SK-N-SH (cell line): ENCODE measurements around the gene TGDS. TPM values are rescaled to one million over a fixed set of nuclear protein-coding genes. Genes with fewer than 3 reads are reported as not detected.

Experiments
- CTCF ChIA-PET: fragments of 300-600, 350-600 bp; formaldehyde crosslinking; extraction: SDS; loops from one replicate; lab custom pipeline; 2021; lab: Yijun Ruan, JAX
- POLR2A ChIA-PET: fragments of 350-600 bp; sonication (Branson Sonifier 250); formaldehyde crosslinking; extraction: SDS; loops from one replicate; lab custom pipeline; 2020; ENCODE audit warnings: antibody characterized with exemption, inconsistent platforms; lab: Yijun Ruan, JAX
- DNase-seq: peaks from one replicate; pipeline ENCODE4 v3.0.0; 2012
- H2AFZ ChIP-seq: fragments of 200-600 bp; sonication (generic); 2 replicates; pipeline ENCODE4 v1.8.1; 2016; ENCODE audit warnings: antibody characterized with exemption, mild to moderate bottlenecking, low read depth
- H3F3A ChIP-seq: fragments of 200-600 bp; sonication (generic); replicated peaks from 2 replicates; pipeline ENCODE3; 2016; ENCODE audit warnings: antibody characterized with exemption, mild to moderate bottlenecking; ENCODE audit not compliant: insufficient read depth
- H3K27ac ChIP-seq, 2 experiments: fragments of 200-500 bp in 1 of 2; fragments of 200-600 bp in 1 of 2; sonication (Bioruptor generic) in 1 of 2; sonication (generic), shearing (Covaris generic) in 1 of 2; 2 replicates each; pipeline versions ENCODE4 v1.5.1 to v1.6.1; 2014 to 2016; ENCODE audit warnings: low read depth in 2 of 2, inconsistent platforms in 1 of 2, low read length in 1 of 2, mild to moderate bottlenecking in 1 of 2, mixed read lengths in 1 of 2
- H3K27me3 ChIP-seq: fragments of 200-600 bp; sonication (generic), shearing (Covaris generic); 2 replicates; pipeline ENCODE4 v1.6.1; 2016; ENCODE audit warnings: mixed run types; ENCODE audit not compliant: insufficient read depth
- H3K36me3 ChIP-seq, 2 experiments: fragments of 200-500 bp in 1 of 2; fragments of 200-600 bp in 1 of 2; sonication (Bioruptor generic) in 1 of 2; sonication (generic) in 1 of 2; replicated peaks in 1 of 2; 2 replicates each; pipeline versions ENCODE3 to v1.5.1; 2014 to 2016; ENCODE audit warnings: low read length in 1 of 2, mild to moderate bottlenecking in 1 of 2; ENCODE audit not compliant: insufficient read depth in 2 of 2, control insufficient read depth in 1 of 2
- H3K4me1 ChIP-seq, 2 experiments: fragments of 200-500 bp in 1 of 2; fragments of 200-600 bp in 1 of 2; sonication (Bioruptor generic) in 1 of 2; sonication (generic), shearing (Covaris generic) in 1 of 2; 2 replicates each; pipeline versions ENCODE4 v1.5.1 to v1.6.1; 2014 to 2016; ENCODE audit warnings: low read depth in 1 of 2, low read length in 1 of 2, mixed run types in 1 of 2; ENCODE audit not compliant: insufficient read depth in 2 of 2, control insufficient read depth in 1 of 2
- H3K4me2 ChIP-seq: fragments of 200-600 bp; sonication (generic), shearing (Covaris generic); 2 replicates; pipeline ENCODE4 v1.6.1; 2017; ENCODE audit warnings: mixed run types
- H3K4me3 ChIP-seq, 2 experiments: fragments of 200-500 bp in 1 of 2; fragments of 200-600 bp in 1 of 2; sonication (Bioruptor generic) in 1 of 2; sonication (generic), shearing (Covaris generic) in 1 of 2; 2 replicates each; pipeline versions ENCODE4 v1.5.1 to v1.8.1; 2014 to 2016; ENCODE audit warnings: low read depth in 2 of 2, inconsistent platforms in 1 of 2, low read length in 1 of 2, mild to moderate bottlenecking in 1 of 2, mixed read lengths in 1 of 2, moderate library complexity in 1 of 2
- H3K79me2 ChIP-seq: fragments of 200-600 bp; sonication (generic); 2 replicates; pipeline ENCODE4 v1.8.1; 2017; ENCODE audit warnings: mild to moderate bottlenecking; ENCODE audit not compliant: insufficient read depth
- H3K9ac ChIP-seq: fragments of 200-600 bp; sonication (generic); 2 replicates; pipeline ENCODE4 v1.6.1; 2017; ENCODE audit warnings: mixed run types
- H3K9me2 ChIP-seq: fragments of 200-600 bp; sonication (generic); 2 replicates; pipeline ENCODE4 v1.6.1; 2017; ENCODE audit warnings: mixed run types
- H3K9me3 ChIP-seq: fragments of 200-600 bp; sonication (generic); 2 replicates; pipeline ENCODE4 v1.6.1; 2017; ENCODE audit warnings: mixed run types, mild to moderate bottlenecking, moderate library complexity
- H4K20me1 ChIP-seq: fragments of 200-600 bp; sonication (generic); 2 replicates; pipeline ENCODE4 v1.6.1; 2017; ENCODE audit warnings: mild to moderate bottlenecking, mixed run types; ENCODE audit not compliant: insufficient read depth
- ELF1 ChIP-seq: IDR thresholded peaks from 2 replicates; pipeline ENCODE4 v1.4.0; 2012
- EZH2phosphoT487 ChIP-seq: fragments of 200-600 bp; sonication (generic); IDR thresholded peaks from 2 replicates; pipeline ENCODE4 v1.6.1; 2017; ENCODE audit warnings: low read depth, mixed run types, mild to moderate bottlenecking, antibody characterized with exemption, moderate library complexity, borderline replicate concordance
- FOSL2 ChIP-seq: IDR thresholded peaks from 2 replicates; pipeline ENCODE4 v1.4.0; 2012; ENCODE audit warnings: low read depth, mild to moderate bottlenecking, moderate library complexity, borderline replicate concordance
- FOXJ3 ChIP-seq: sonication (generic); formaldehyde crosslinking; IDR thresholded peaks from 2 replicates; pipeline ENCODE4 v1.5.1; 2020; ENCODE audit warnings: mild to moderate bottlenecking, missing genetic modification reagents
- FOXM1 ChIP-seq: IDR thresholded peaks from 2 replicates; pipeline ENCODE4 v1.4.0; 2012; ENCODE audit warnings: low read depth, mild to moderate bottlenecking
- GABPA ChIP-seq: IDR thresholded peaks from 2 replicates; pipeline ENCODE4 v1.4.0; 2012; ENCODE audit warnings: low read depth, mild to moderate bottlenecking
- GATA2 ChIP-seq: sonication (generic); formaldehyde crosslinking; IDR thresholded peaks from 2 replicates; pipeline ENCODE4 v1.5.0; 2020; ENCODE audit warnings: mild to moderate bottlenecking, missing genetic modification reagents
- JUND ChIP-seq: IDR thresholded peaks from 2 replicates; pipeline ENCODE4 v1.4.0; 2012
- MXI1 ChIP-seq: IDR thresholded peaks from 2 replicates; pipeline ENCODE4 v1.6.1; 2012; ENCODE audit warnings: mild to moderate bottlenecking, low read depth, low read length, improper control_type of control experiment
- POLR2AphosphoS5 ChIP-seq: IDR thresholded peaks from 2 replicates; pipeline ENCODE4 v1.6.1; 2012; ENCODE audit warnings: low read depth, low read length
- RAD21 ChIP-seq: IDR thresholded peaks from 2 replicates; pipeline ENCODE4 v1.6.1; 2012; ENCODE audit warnings: mild to moderate bottlenecking, low read length
- SIN3A ChIP-seq: IDR thresholded peaks from 2 replicates; pipeline ENCODE4 v1.6.1; 2012; ENCODE audit warnings: low read depth, mild to moderate bottlenecking, low read length, moderate library complexity, borderline replicate concordance
- TAF1 ChIP-seq: IDR thresholded peaks from 2 replicates; pipeline ENCODE4 v1.6.1; 2012; ENCODE audit warnings: low read depth, mild to moderate bottlenecking, low read length, moderate library complexity, borderline replicate concordance
- TCF12 ChIP-seq: IDR thresholded peaks from 2 replicates; pipeline ENCODE4 v1.4.0; 2012
- YY1 ChIP-seq: IDR thresholded peaks from 2 replicates; pipeline ENCODE4 v1.4.0; 2012; ENCODE audit warnings: low read depth, mild to moderate bottlenecking
- WGBS: methylation state at CpG from one replicate; pipeline ENCODE4 v1.1.6; 2017; ENCODE audit warnings: low lambda C conversion rate; 5-methylcytosine and 5-hydroxymethylcytosine counted together
- polyA plus RNA-seq, 3 experiments: library from polyadenylated mRNA; depleted of rRNA; stranded (reverse); fragments of >200 nt; gene quantifications; 2 replicates each; pipeline ENCODE4 v1.2.3, GENCODE V29; 2012
- TF ChIP-seq, protein P1 (sequence below): fragments of 200-600 bp; sonication (generic); IDR thresholded peaks from 2 replicates; pipeline ENCODE4 v1.6.1; 2017; ENCODE audit warnings: antibody characterized with exemption, mild to moderate bottlenecking, moderate library complexity
- TF ChIP-seq, protein P2 (sequence below): IDR thresholded peaks from 2 replicates; pipeline ENCODE4 v1.4.0; 2012; ENCODE audit warnings: low read depth, borderline replicate concordance
- TF ChIP-seq, protein P3 (sequence below): IDR thresholded peaks from 2 replicates; pipeline ENCODE4; 2012

Gene TGDS
- polyA plus RNA-seq, 1 of the 3 experiments (the other 2 are of a cell fraction): 8.2 TPM

GRCh38 chr13:94583926-94584325 is 12.0 kb downstream of the TGDS start:
- Histone ChIP-seq H3K36me3 (peaks cover 57 to 62% of the 10 kb centered on the region in 2 experiments), H3K27me3 (no peaks in the 10 kb centered on the region), H3K9me2 (no peaks in the 10 kb centered on the region), H3K4me3 (no peak overlapping the region), H3K9me3 (no peaks in the 10 kb centered on the region), H2AFZ (no peak overlapping the region), H4K20me1 (no peaks in the 10 kb centered on the region), H3K9ac (no peak overlapping the region), H3F3A (peaks cover 4% of the 10 kb centered on the region), H3K4me2 (no peak overlapping the region), H3K79me2 (peaks cover 7% of the 10 kb centered on the region; the same call in 1 of the 2 replicates), H3K4me1 (no peaks in the 10 kb centered on the region), H3K27ac (no peak overlapping the region)
- POLR2A ChIA-PET: no interaction called here
- TF ChIP-seq SIN3A: no peak
- no peak for TF ChIP-seq MXI1
- TF ChIP-seq, protein P1, sequence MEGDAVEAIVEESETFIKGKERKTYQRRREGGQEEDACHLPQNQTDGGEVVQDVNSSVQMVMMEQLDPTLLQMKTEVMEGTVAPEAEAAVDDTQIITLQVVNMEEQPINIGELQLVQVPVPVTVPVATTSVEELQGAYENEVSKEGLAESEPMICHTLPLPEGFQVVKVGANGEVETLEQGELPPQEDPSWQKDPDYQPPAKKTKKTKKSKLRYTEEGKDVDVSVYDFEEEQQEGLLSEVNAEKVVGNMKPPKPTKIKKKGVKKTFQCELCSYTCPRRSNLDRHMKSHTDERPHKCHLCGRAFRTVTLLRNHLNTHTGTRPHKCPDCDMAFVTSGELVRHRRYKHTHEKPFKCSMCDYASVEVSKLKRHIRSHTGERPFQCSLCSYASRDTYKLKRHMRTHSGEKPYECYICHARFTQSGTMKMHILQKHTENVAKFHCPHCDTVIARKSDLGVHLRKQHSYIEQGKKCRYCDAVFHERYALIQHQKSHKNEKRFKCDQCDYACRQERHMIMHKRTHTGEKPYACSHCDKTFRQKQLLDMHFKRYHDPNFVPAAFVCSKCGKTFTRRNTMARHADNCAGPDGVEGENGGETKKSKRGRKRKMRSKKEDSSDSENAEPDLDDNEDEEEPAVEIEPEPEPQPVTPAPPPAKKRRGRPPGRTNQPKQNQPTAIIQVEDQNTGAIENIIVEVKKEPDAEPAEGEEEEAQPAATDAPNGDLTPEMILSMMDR: no peak
- no peak for TF ChIP-seq RAD21
- TF ChIP-seq, protein P2, sequence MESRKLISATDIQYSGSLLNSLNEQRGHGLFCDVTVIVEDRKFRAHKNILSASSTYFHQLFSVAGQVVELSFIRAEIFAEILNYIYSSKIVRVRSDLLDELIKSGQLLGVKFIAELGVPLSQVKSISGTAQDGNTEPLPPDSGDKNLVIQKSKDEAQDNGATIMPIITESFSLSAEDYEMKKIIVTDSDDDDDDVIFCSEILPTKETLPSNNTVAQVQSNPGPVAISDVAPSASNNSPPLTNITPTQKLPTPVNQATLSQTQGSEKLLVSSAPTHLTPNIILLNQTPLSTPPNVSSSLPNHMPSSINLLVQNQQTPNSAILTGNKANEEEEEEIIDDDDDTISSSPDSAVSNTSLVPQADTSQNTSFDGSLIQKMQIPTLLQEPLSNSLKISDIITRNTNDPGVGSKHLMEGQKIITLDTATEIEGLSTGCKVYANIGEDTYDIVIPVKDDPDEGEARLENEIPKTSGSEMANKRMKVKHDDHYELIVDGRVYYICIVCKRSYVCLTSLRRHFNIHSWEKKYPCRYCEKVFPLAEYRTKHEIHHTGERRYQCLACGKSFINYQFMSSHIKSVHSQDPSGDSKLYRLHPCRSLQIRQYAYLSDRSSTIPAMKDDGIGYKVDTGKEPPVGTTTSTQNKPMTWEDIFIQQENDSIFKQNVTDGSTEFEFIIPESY: no peak
- no peak for TF ChIP-seq JUND
- no peak for TF ChIP-seq EZH2phosphoT487
- no peak for TF ChIP-seq FOXM1
- no peak for TF ChIP-seq GATA2
- no peak for TF ChIP-seq TAF1
- no peak for TF ChIP-seq ELF1
- no peak for TF ChIP-seq GABPA
- no peak for TF ChIP-seq YY1
- no peak for TF ChIP-seq POLR2AphosphoS5
- no peak for TF ChIP-seq FOXJ3 (CRISPR knock-in tag)
- no peak for TF ChIP-seq FOSL2
- no peak for TF ChIP-seq TCF12
- TF ChIP-seq, protein P3, sequence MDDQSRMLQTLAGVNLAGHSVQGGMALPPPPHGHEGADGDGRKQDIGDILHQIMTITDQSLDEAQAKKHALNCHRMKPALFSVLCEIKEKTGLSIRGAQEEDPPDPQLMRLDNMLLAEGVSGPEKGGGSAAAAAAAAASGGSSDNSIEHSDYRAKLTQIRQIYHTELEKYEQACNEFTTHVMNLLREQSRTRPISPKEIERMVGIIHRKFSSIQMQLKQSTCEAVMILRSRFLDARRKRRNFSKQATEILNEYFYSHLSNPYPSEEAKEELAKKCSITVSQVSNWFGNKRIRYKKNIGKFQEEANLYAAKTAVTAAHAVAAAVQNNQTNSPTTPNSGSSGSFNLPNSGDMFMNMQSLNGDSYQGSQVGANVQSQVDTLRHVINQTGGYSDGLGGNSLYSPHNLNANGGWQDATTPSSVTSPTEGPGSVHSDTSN: no peak
- no peak for DNase-seq
- 94% methylated on average over 1 of the region's 1 CpG for WGBS
- CTCF ChIA-PET: no interaction called here
